Endothelial cell of umbilical vein (primary cell): ENCODE results near the gene ATF7IP. TPM values are rescaled to one million over a fixed set of nuclear protein-coding genes. Genes with fewer than 3 reads are reported as not detected.

Experiments used
- BruUV-seq: library from RNA; stranded (reverse); fragments of 400-500 nt; replicated peaks from 2 replicates; lab custom pipeline; 2021; lab: Mats Ljungman, UMichigan
- CTCF ChIA-PET: fragments of 300-600, 350-600 bp; sonication (Branson Sonifier 250); formaldehyde crosslinking; loops from one replicate; lab custom pipeline; 2021; ENCODE audit warnings: antibody characterized with exemption, inconsistent platforms; lab: Charles Lee
- POLR2A ChIA-PET: fragments of 300-600, 350-600 bp; sonication (Branson Sonifier 250); formaldehyde crosslinking; loops from one replicate; lab custom pipeline; 2021; ENCODE audit warnings: antibody characterized with exemption, inconsistent platforms; lab: Charles Lee
- DNase-seq: peaks from one replicate; pipeline ENCODE4 v3.0.0-alpha.2; 2011; ENCODE audit warnings: low read depth, low spot score
- FAIRE-seq: peaks from 2 replicates; lab custom pipeline; 2011; peaks lifted over from hg19 to GRCh38; lab: Jason Lieb, UNC
- H2AFZ ChIP-seq: 2 replicates; pipeline ENCODE4 v1.6.0; 2012; ENCODE audit warnings: low read depth, low read length, control low read depth, inconsistent platforms
- H3K27ac ChIP-seq: 2 replicates; pipeline ENCODE4 v1.5.1; 2011; ENCODE audit warnings: low read depth, mild to moderate bottlenecking, control low read depth, low read length, moderate library complexity; ENCODE audit not compliant: insufficient read depth
- H3K27me3 ChIP-seq, 2 experiments: 2 replicates each; pipeline versions ENCODE4 v1.6.0 to v1.6.1; 2011; ENCODE audit warnings: low read length in 2 of 2, mixed read lengths in 1 of 2; ENCODE audit not compliant: control insufficient read depth in 2 of 2, insufficient read depth in 2 of 2
- H3K36me3 ChIP-seq, 2 experiments: 2 replicates in 1 of 2; 3 replicates in 1 of 2; pipeline ENCODE4 v1.5.1; 2011; ENCODE audit warnings: low read length in 2 of 2, mild to moderate bottlenecking in 1 of 2, moderate library complexity in 1 of 2; ENCODE audit not compliant: control insufficient read depth in 2 of 2, insufficient read depth in 2 of 2; ENCODE audit errors: extremely low read depth in 1 of 2
- H3K4me1 ChIP-seq: 3 replicates; pipeline ENCODE4 v1.5.1; 2011; ENCODE audit warnings: mild to moderate bottlenecking, low read length; ENCODE audit not compliant: control insufficient read depth, insufficient read depth; ENCODE audit errors: extremely low read depth
- H3K4me2 ChIP-seq: 2 replicates; pipeline ENCODE4 v1.6.1; 2011; ENCODE audit warnings: low read length, control low read depth, mixed read lengths; ENCODE audit not compliant: insufficient read depth
- H3K4me3 ChIP-seq, 3 experiments: fragments of 200-600 bp in 1 of 3; sonication (generic), shearing (Covaris generic) in 1 of 3; replicated peaks in 1 of 3; 2 replicates each; pipeline ENCODE4 v1.5.1; 2011 to 2016; ENCODE audit warnings: control low read depth in 3 of 3, low read length in 3 of 3, mild to moderate bottlenecking in 2 of 3, inconsistent platforms in 1 of 3, low read depth in 1 of 3, moderate library complexity in 1 of 3; ENCODE audit not compliant: insufficient read depth in 1 of 3
- H3K79me2 ChIP-seq: 2 replicates; pipeline ENCODE4 v1.6.0; 2012; ENCODE audit warnings: low read length, inconsistent platforms; ENCODE audit not compliant: control insufficient read depth, insufficient read depth
- H3K9ac ChIP-seq: replicated peaks from 2 replicates; pipeline ENCODE3; 2011; ENCODE audit warnings: low read length, control low read depth; ENCODE audit not compliant: insufficient read depth; ENCODE audit errors: extremely low read depth
- H3K9me1 ChIP-seq: replicated peaks from 3 replicates; pipeline ENCODE4 v1.6.0; 2011; ENCODE audit warnings: mild to moderate bottlenecking, low read length; ENCODE audit not compliant: control insufficient read depth, insufficient read depth; ENCODE audit errors: extremely low read depth
- H3K9me3 ChIP-seq: replicated peaks from 2 replicates; pipeline ENCODE4 v1.5.1; 2012; ENCODE audit warnings: low read length, inconsistent platforms; ENCODE audit not compliant: control insufficient read depth, insufficient read depth
- H4K20me1 ChIP-seq: replicated peaks from 2 replicates; pipeline ENCODE3; 2011; ENCODE audit warnings: mild to moderate bottlenecking, low read length; ENCODE audit not compliant: control insufficient read depth, insufficient read depth; ENCODE audit errors: extremely low read depth
- GATA2 ChIP-seq: IDR thresholded peaks from 2 replicates; pipeline ENCODE4 v1.7.0; 2011; ENCODE audit warnings: low read depth, mild to moderate bottlenecking, moderate library complexity, mixed read lengths, low read length; ENCODE audit not compliant: insufficient read length, insufficient read depth
- JUN ChIP-seq: IDR thresholded peaks from 2 replicates; pipeline ENCODE4 v1.6.1; 2011; ENCODE audit warnings: borderline replicate concordance, low read depth; ENCODE audit not compliant: insufficient read length, insufficient read depth
- POLR2AphosphoS5 ChIP-seq: IDR thresholded peaks from 2 replicates; pipeline ENCODE4 v1.6.1; 2012; ENCODE audit warnings: low read depth, mild to moderate bottlenecking, control low read depth, low read length, moderate library complexity; ENCODE audit not compliant: insufficient read depth
- dilution Hi-C: fragments of 300-500 bp; cut with MboI; formaldehyde crosslinking; loops from one replicate; pipeline ENCODE4 v1.15.0; 2019; ENCODE audit warnings: low sequenced_read_pairs; ENCODE audit not compliant: extremely low pct_ligation_motif_present
- intact Hi-C: fragments of 100-400 bp; cut with micrococcal nuclease; formaldehyde crosslinking; loops from one replicate; pipeline ENCODE4 v1.10.0; 2022
- polyA plus RNA-seq, 4 experiments: library from polyadenylated mRNA; depleted of rRNA in 3 of 4; stranded (reverse) in 3 of 4; unstranded in 1 of 4; fragments of >200 nt; gene quantifications; 2 replicates each; pipeline versions ENCODE4 v1.2.1 to v1.2.3, GENCODE V29; 2011 to 2012; ENCODE audit warnings: missing spikeins in 1 of 4
- total RNA-seq: library from RNA; stranded (reverse); gene quantifications from 2 replicates; pipeline ENCODE4 v1.2.3, GENCODE V29; 2021

Gene ATF7IP
- total and polyA plus RNA-seq, 2 donors (not counting 3 experiments of a cell fraction or from before 2014, with no cell fraction given) = 14.5 to 73.5 TPM

- H3K79me2 ChIP-seq = no peaks in the 10 kb centered on the region
- FAIRE-seq (no peak), DNase-seq (no peak)
- H3K4me1 ChIP-seq = no peaks in the 10 kb centered on the region
- H3K27me3 ChIP-seq = no peaks in the 10 kb centered on the region
- no TSS peak for BruUV-seq
- dilution Hi-C loops (no loop called here), intact Hi-C loops (no loop called here)
- no peaks in the 10 kb centered on the region for H3K9me3 ChIP-seq
- H4K20me1 ChIP-seq = no peaks in the 10 kb centered on the region
- no peak overlapping the region for H3K4me2 ChIP-seq
- H3K9ac ChIP-seq = no peak overlapping the region
- H2AFZ ChIP-seq = no peak overlapping the region
- no peaks in the 10 kb centered on the region for H3K9me1 ChIP-seq
- peaks cover 16 to 25% of the 10 kb centered on the region in 2 experiments for H3K36me3 ChIP-seq
- no peak overlapping the region for H3K4me3 ChIP-seq
- ChIA-PET POLR2A (no interaction called here), CTCF (interaction anchor here (0.7 kb wide), 2 partner anchors 28 to 74 kb away, joined by 3 read pairs; no protein-coding TSS in a partner anchor)
- H3K27ac ChIP-seq = no peak overlapping the region
- TF ChIP-seq JUN = no peak
- TF ChIP-seq GATA2 = no peak
Measured at GRCh38 chr12:14495326-14495725, 129.8 kb downstream of the ATF7IP start.

- no TSS peak for BruUV-seq
- Histone ChIP-seq H2AFZ (no peak overlapping the region), H3K9me1 (no peaks in the 10 kb centered on the region), H4K20me1 (no peaks in the 10 kb centered on the region), H3K27me3 (no peaks in the 10 kb centered on the region), H3K4me2 (no peak overlapping the region), H3K36me3 (peaks cover 0 to 6% of the 10 kb centered on the region in 2 experiments), H3K27ac (no peak overlapping the region), H3K9me3 (no peaks in the 10 kb centered on the region), H3K79me2 (no peaks in the 10 kb centered on the region), H3K4me3 (no peak overlapping the region), H3K4me1 (no peaks in the 10 kb centered on the region), H3K9ac (no peak overlapping the region)
- no peak for DNase-seq
- no peak for FAIRE-seq
- TF ChIP-seq POLR2AphosphoS5 = no peak
- ChIA-PET POLR2A (no interaction called here), CTCF (interaction anchor here (1.1 to 1.3 kb wide), 3 partner anchors 10 to 268 kb away, joined by 4 to 6 read pairs (median 5); no protein-coding TSS in a partner anchor)
- dilution Hi-C loops (no loop called here), intact Hi-C loops (no loop called here)
Measured at GRCh38 chr12:14505626-14506596, 140.4 kb downstream of the ATF7IP start.
